ENCODE results near the gene MELTF.

- TF ChIP-seq EZH2 (IDR thresholded peaks at IDR 0.05; ENCODE audit: insufficient read depth, poor library complexity, severe bottlenecking): no peak
- TF ChIP-seq EZH2phosphoT487 (IDR thresholded peaks at IDR 0.05; ENCODE audit: insufficient read depth, low read depth): no peak
Measured at GRCh38 chr3:196969660-196970546, 59.7 kb downstream of the MELTF start.

Measured in GM23248 (cell line).